ENCODE results near the gene RPL23. TPM values are rescaled to one million over a fixed set of nuclear protein-coding genes. Genes with fewer than 3 reads are reported as not detected.

RPL23 gene
- 2,982 and 3,162 TPM in 2 replicates for total RNA-seq (2014; rRNA removed; shearing (Covaris generic))

DNA sequence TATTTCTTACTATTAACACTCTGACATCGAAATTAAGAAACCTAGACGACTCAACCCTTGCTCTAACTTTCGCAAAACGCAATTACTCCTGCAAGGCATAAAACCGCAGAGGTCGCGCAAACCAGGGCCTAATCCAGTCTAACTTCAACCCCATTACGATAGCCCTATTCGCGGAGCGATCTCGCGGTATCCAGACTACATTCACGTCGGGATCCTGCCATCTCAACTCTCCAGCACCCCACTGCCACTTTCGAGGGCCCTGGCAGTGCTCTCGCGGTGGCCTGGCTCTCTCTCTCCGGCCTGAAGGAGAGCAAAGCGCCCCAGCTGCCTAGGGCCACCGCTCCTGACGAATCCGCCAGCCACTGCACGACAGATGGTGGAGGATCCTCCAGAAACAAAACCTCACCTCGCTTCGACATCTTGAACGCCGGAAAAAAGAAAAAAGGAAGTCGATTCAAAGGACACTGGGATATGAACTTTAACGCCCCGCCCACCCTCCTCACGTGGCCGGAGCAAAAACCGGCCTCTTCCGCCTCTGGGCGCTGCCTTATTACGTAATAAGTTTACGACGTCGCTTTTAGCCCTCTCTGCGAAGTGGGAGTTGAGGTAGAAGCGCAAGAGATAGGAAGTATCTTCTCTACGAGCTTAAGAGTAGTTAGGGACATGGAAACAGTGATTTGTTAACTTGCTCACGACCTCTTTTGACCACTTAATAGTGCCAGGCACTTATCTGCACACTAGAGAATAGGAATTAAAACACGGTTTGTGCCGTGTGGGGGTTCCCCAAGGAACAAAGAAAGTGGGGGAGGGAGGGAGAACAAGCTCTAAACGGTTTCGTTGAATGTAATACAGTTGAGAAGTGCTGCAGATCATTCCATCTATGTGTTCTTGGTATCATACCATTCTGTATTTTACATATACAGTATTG is at the start of gene RPL23:
TSS of gene RPL23 (minus strand) at position 430 of the 928 bp plus-strand sequence. CDS start at position 419, 11 bp downstream.

DNA sequence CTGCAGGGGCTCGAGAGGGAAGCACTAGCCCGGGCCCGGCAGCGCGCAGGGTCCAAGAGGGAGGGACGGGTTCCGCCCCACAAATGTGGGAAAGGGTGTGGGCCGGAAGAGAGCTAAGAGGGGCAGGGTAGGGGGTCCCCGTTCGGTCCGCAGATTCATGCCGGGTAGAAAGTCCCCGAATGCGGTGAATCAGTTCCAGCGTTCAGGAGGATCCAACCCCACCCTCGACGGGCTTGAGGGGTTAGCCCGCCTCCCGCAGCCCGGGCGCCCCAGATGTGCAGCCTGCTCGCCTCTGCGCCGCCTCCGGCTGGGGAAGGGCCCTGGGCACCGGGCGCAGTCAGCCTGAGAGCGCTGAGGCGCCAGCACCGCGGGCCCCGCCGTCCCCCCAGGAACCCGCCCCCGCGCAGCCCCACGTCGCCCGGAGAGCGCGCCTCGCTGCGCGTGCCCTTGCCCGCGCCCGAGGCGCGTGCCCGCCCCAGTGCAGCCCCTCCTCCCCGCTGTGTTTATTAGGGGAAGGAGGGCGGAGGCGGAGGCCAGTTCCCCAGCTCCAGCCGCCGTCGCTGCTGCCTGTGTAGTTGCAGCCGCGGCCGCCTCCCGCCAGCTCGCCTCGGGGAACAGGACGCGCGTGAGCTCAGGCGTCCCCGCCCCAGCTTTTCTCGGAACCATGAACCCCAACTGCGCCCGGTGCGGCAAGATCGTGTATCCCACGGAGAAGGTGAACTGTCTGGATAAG is 16.2 kb upstream of the RPL23 start, which contains the start of gene LASP1:
TSS of gene LASP1 (plus strand) at position 533 of the 733 bp plus-strand sequence. CDS start at position 665, 132 bp downstream.

DNA sequence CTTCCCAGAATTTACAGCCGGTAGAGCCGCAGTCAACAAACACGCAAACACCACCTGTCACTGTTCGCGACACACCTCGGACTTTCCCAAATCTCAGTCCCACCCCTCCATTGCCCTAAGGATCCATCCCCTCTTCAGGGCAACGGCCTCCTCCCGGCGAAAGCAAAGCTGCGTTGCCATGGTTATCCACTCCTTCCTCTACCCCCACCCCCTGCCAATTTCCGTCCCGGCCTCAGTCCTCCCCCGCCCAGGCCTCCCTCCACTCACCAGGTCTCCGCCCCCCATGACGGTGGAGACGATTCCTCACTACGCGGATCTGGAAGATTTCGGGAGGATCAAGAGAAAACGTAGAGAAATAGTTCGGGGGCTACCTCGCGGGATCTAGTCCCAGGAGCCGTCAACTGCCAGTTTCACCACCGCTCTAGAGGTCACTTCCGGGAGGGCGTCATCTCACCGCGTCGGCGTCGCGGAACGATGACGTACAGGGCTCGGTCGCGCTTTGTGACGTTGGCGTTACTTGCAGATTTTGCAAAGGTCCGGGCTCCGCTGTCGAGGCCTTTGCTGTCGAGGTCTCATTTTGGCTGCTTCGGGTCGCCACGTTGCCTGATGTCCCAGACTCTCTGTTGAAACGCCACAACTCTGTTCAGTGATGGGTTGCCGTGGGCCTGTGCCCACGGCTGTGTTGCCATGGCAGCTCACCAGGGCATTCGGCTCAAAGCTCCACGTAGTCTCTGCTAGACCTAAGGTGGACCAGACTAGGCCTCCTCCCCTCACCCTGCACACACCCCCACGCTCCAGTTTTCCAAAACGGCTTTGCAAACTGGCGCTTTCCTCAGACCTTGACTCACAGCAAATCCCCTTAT is 28.4 kb downstream of the RPL23 start, which contains the start of gene CWC25:
TSS of gene CWC25 (minus strand) at position 423 of the 863 bp plus-strand sequence. CDS start at position 285, 138 bp downstream.

DNA sequence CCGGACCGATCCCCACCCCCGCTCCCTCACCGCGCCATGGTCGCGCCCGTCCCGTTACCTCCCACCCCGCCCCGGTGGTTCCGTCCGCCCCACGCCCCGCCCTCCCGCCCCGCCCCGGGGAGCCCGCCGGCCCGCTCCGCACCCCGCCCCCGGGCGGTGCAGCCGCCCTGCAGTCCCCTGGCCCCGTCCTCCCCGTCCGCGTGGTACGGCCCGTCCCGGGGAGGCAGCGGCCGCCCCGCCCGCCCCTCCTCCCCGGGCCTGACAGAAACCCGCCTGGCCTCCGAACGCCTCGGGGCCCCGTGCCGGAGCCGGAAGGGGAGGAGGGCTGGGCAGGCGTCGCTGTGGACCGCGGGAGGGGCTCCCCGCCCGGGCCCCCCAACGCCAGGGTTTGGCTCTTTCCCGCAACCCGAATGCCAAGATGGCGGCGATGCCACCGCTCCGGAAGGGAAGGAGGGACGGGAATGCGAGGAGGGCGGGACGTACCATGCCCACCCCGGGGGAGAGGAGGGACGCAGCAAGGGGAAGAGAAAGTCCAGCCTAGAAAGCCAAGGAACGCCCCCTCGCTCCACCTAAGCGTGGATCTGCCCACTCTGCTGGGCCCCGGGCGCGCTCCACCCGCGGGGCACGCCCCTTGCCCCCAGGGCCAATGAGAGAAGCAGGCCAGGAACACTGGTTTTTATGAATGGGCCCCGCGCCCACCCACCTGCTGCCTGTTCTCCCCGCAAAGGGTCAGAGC is 53.9 kb downstream of the RPL23 start, which contains the start of gene PIP4K2B:
TSS of gene PIP4K2B (minus strand) at position 56 of the 736 bp plus-strand sequence. CDS start 132 bp downstream, outside the sequence.

Small RNAs within 50 kb of the gene (small RNA-seq; reads per million reads assigned to genes)
- gene MIR4727: not detected
- not detected for gene SNORA21
- not detected for gene SNORA21B

Other genes with a start within 250 kb of the RPL23 start
- 4.2 TPM in 2 replicates for gene SRCIN1, start 247.8 kb downstream of the RPL23 start, total RNA-seq (2014; rRNA removed; shearing (Covaris generic))
- 8.9 and 11.2 TPM in 2 replicates for gene EPOP, start 178.8 kb downstream of the RPL23 start, total RNA-seq (2014; rRNA removed; shearing (Covaris generic))
- 46.3 and 60.3 TPM in 2 replicates for gene MLLT6, start 148.4 kb downstream of the RPL23 start, total RNA-seq (2014; rRNA removed; shearing (Covaris generic))
- gene CISD3, start 123.4 kb downstream of the RPL23 start, total RNA-seq (2014; rRNA removed; shearing (Covaris generic)): 16.7 and 30.3 TPM in 2 replicates
- 10.5 and 14.5 TPM in 2 replicates for gene PCGF2, start 105.4 kb downstream of the RPL23 start, total RNA-seq (2014; rRNA removed; shearing (Covaris generic))
- gene PSMB3, start 101.0 kb downstream of the RPL23 start, total RNA-seq (2014; rRNA removed; shearing (Covaris generic)): 353 and 359 TPM in 2 replicates
- gene PIP4K2B, start 54.2 kb downstream of the RPL23 start, total RNA-seq (2014; rRNA removed; shearing (Covaris generic)): 27.5 and 31.3 TPM in 2 replicates
- gene CWC25, start 28.4 kb downstream of the RPL23 start, total RNA-seq (2014; rRNA removed; shearing (Covaris generic)): 26.7 and 30.2 TPM in 2 replicates
- gene LASP1, start 16.3 kb upstream of the RPL23 start, total RNA-seq (2014; rRNA removed; shearing (Covaris generic)): 82.0 and 84.4 TPM in 2 replicates
- not detected in 2 replicates for gene FBXO47, start 113.7 kb upstream of the RPL23 start, total RNA-seq (2014; rRNA removed; shearing (Covaris generic))